Measurements from ENCODE around the gene CNKSR1. TPM values are rescaled to one million over a fixed set of nuclear protein-coding genes. Genes with fewer than 3 reads are reported as not detected.

CNKSR1 gene
- total and polyA plus RNA-seq, 2 of the 8 experiments (the other 6 are each of a cell fraction or from before 2014, with no cell fraction given), result 13.9 to 14.5 TPM

DNA sequence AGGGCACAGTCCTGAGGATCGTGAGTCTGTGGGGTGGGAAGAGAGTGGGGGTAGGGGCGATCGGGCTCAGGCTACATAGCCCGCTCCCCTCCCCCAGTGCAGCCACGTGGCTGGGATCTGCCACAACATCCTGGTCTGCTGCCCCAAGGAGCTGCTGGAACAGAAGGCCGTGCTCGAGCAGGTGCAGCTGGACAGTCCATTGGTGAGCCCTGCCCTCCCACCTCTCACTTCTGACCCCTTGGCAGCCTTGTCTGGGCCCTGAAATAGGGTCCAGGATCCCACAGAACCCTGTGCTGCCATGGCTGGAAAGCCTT is 5.0 kb downstream of the CNKSR1 start (continued):
- TF ChIP-seq KDM1A (IDR thresholded peaks at IDR 0.05; ENCODE audit: borderline replicate concordance, low read length) (no peak), NRF1 (IDR thresholded peaks at IDR 0.05; ENCODE audit: low read depth, low read length) (no peak), HDAC2 (IDR thresholded peaks at IDR 0.05; ENCODE audit: borderline replicate concordance in 1 of 2, low read depth in 2 of 2, low read length in 2 of 2) (no peak), BACH1 (IDR thresholded peaks at IDR 0.05; ENCODE audit: low read length) (no peak), TCF12 (IDR thresholded peaks at IDR 0.05; ENCODE audit: low read depth, low read length) (no peak)
